SK-N-SH treated with all-trans-retinoic acid at 6 μM for 48 hours (cell line): ENCODE data around the gene TMEM138.

ENCODE experiments used
- BACH2 ChIP-seq: fragments of 250-450 bp; sonication (Bioruptor Pico); IDR thresholded peaks from 2 replicates; pipeline ENCODE4 v1.9.0; 2021; ENCODE audit warnings: mild to moderate bottlenecking, borderline replicate concordance
- CSRNP3 ChIP-seq: fragments of 250-450 bp; sonication (Bioruptor Pico); IDR thresholded peaks from 2 replicates; pipeline ENCODE4 v1.5.1; 2021; ENCODE audit warnings: mild to moderate bottlenecking, moderate library complexity
- ESRRG ChIP-seq: fragments of 250-450 bp; sonication (Bioruptor Pico); IDR thresholded peaks from 2 replicates; pipeline ENCODE4 v1.6.1; 2021; ENCODE audit warnings: mild to moderate bottlenecking
- GLIS3 ChIP-seq: fragments of 250-450 bp; sonication (Bioruptor Pico); IDR thresholded peaks from 2 replicates; pipeline ENCODE4 v1.5.0; 2020; ENCODE audit warnings: mild to moderate bottlenecking, moderate library complexity
- ISL1 ChIP-seq: fragments of 250-450 bp; sonication (Bioruptor Pico); IDR thresholded peaks from 2 replicates; pipeline ENCODE4 v2.1.2; 2022; ENCODE audit warnings: mild to moderate bottlenecking, moderate library complexity
- PATZ1 ChIP-seq: fragments of 250-450 bp; sonication (Bioruptor Pico); IDR thresholded peaks from 2 replicates; pipeline ENCODE4 v1.8.0; 2020; ENCODE audit warnings: mild to moderate bottlenecking, moderate library complexity, borderline replicate concordance
- POU6F1 ChIP-seq: fragments of 250-450 bp; sonication (Bioruptor Pico); IDR thresholded peaks from 2 replicates; pipeline ENCODE4 v1.8.0; 2021; ENCODE audit warnings: low read depth, mild to moderate bottlenecking, moderate library complexity, borderline replicate concordance
- SNAI2 ChIP-seq: fragments of 250-450 bp; sonication (Bioruptor Pico); IDR thresholded peaks from 2 replicates; pipeline ENCODE4 v1.5.0; 2020; ENCODE audit warnings: mild to moderate bottlenecking, moderate library complexity
- TCF4 ChIP-seq: fragments of 250-450 bp; sonication (Bioruptor Pico); IDR thresholded peaks from 2 replicates; pipeline ENCODE4 v1.8.0; 2021; ENCODE audit warnings: mild to moderate bottlenecking, moderate library complexity, borderline replicate concordance
- TOX ChIP-seq: fragments of 250-450 bp; sonication (Bioruptor Pico); IDR thresholded peaks from 2 replicates; pipeline ENCODE4 v1.8.0; 2021; ENCODE audit warnings: mild to moderate bottlenecking, moderate library complexity, borderline replicate concordance
- ZFP30 ChIP-seq: fragments of 450-650 bp; formaldehyde crosslinking; IDR thresholded peaks from 2 replicates; pipeline ENCODE4 v1.5.0; 2022; ENCODE audit warnings: mild to moderate bottlenecking, moderate library complexity
- ZNF8 ChIP-seq: fragments of 450-650 bp; formaldehyde crosslinking; IDR thresholded peaks from 2 replicates; pipeline ENCODE4 v1.5.0; 2020; ENCODE audit warnings: mild to moderate bottlenecking, moderate library complexity

- no peak for TF ChIP-seq BACH2 (CRISPR knock-in tag)
- no peak for TF ChIP-seq PATZ1 (CRISPR knock-in tag)
- no peak for TF ChIP-seq SNAI2
- no peak for TF ChIP-seq CSRNP3 (CRISPR knock-in tag)
- TF ChIP-seq TOX (CRISPR knock-in tag), result no peak
- TF ChIP-seq ZNF8 (CRISPR knock-in tag), result no peak
- no peak for TF ChIP-seq ESRRG (CRISPR knock-in tag)
- TF ChIP-seq ZFP30, result no peak
- no peak for TF ChIP-seq ISL1 (CRISPR knock-in tag)
- TF ChIP-seq GLIS3 (CRISPR knock-in tag), result no peak
- TF ChIP-seq POU6F1 (CRISPR knock-in tag), result no peak
- no peak for TF ChIP-seq TCF4 (CRISPR knock-in tag)
Observed at GRCh38 chr11:61339490-61339878, 22.7 kb upstream of the TMEM138 start.
